Fibroblast of peridontal ligament (primary cell): ENCODE data around the gene BABAM1.
"Not testable (repeated sequence)": the region's sequence is repeated elsewhere in the genome, so short reads cannot be mapped to it uniquely, and the experiment has no call there.

Experiments
- DNase-seq: peaks from one replicate; pipeline ENCODE4 v3.0.0-alpha.2; 2010; ENCODE audit errors: extremely low read depth

Gene BABAM1

GRCh38 chr19:17268754-17269153 lies 1.5 kb downstream of the BABAM1 start:
- DNase-seq: no peak

GRCh38 chr19:17274892-17275291 lies 7.6 kb downstream of the BABAM1 start:
- not testable (repeated sequence) for DNase-seq

GRCh38 chr19:17275441-17276175 lies 8.4 kb downstream of the BABAM1 start:
- no peak for DNase-seq

- no peak for DNase-seq
Measured at GRCh38 chr19:17279436-17279835, 12.2 kb downstream of the BABAM1 start.

GRCh38 chr19:17281391-17282304 lies 14.4 kb downstream of the BABAM1 start, which contains the start of gene ANKLE1:
TSS of gene ANKLE1 (plus strand) at chr19:17281901. CDS start at chr19:17281921, 20 bp downstream.
- no peak for DNase-seq

- DNase-seq: peak; percentile 59
Measured at GRCh38 chr19:17282488-17283125, 15.4 kb downstream of the BABAM1 start.

GRCh38 chr19:17283504-17283996 lies 16.3 kb downstream of the BABAM1 start:
- no peak for DNase-seq

GRCh38 chr19:17285415-17286135 lies 18.3 kb downstream of the BABAM1 start:
- DNase-seq: no peak

GRCh38 chr19:17286263-17286662 lies 19.0 kb downstream of the BABAM1 start:
- DNase-seq: no peak

- DNase-seq: no peak
Measured at GRCh38 chr19:17286752-17287151, 19.5 kb downstream of the BABAM1 start.

GRCh38 chr19:17289489-17289888 lies 22.2 kb downstream of the BABAM1 start:
- DNase-seq: peak; percentile 86

GRCh38 chr19:17292301-17293074 lies 25.2 kb downstream of the BABAM1 start:
- DNase-seq: peak; percentile 81

- no peak for DNase-seq
Measured at GRCh38 chr19:17293605-17294004, 26.4 kb downstream of the BABAM1 start.

- no peak for DNase-seq
Measured at GRCh38 chr19:17294051-17294891, 27.0 kb downstream of the BABAM1 start.

- not testable (repeated sequence) for DNase-seq
Measured at GRCh38 chr19:17295551-17295950, 28.3 kb downstream of the BABAM1 start.

GRCh38 chr19:17296273-17296672 lies 29.0 kb downstream of the BABAM1 start:
- no peak for DNase-seq

GRCh38 chr19:17296976-17297375 lies 29.7 kb downstream of the BABAM1 start:
- no peak for DNase-seq

GRCh38 chr19:17300992-17301619 lies 33.9 kb downstream of the BABAM1 start:
- DNase-seq: no peak
